HG03039 (cell line): ENCODE data around the gene FGD4.

Source experiments
- ATAC-seq: cut with Tn5 transposase; IDR thresholded peaks from one replicate; pipeline ENCODE4 v1.9.1; 2021; ENCODE audit warnings: mild to moderate bottlenecking, moderate library complexity; ENCODE audit not compliant: unreplicated experiment

Gene FGD4

GRCh38 chr12:32666018-32666417 lies 266.7 kb downstream of the FGD4 start:
- ATAC-seq = no peak

- ATAC-seq = no peak
Observed at GRCh38 chr12:32669584-32669983, 270.2 kb downstream of the FGD4 start.

- peak; percentile 49 for ATAC-seq
Observed at GRCh38 chr12:32671930-32672780, 272.8 kb downstream of the FGD4 start.

GRCh38 chr12:32679091-32679919 lies 279.9 kb downstream of the FGD4 start, which contains the start of gene DNM1L:
DNM1L (plus strand) TSS chr12:32679301; CDS start chr12:32679364, 63 bp downstream.
- peak; percentile 96 for ATAC-seq

GRCh38 chr12:32679920-32680237 lies 280.5 kb downstream of the FGD4 start:
- ATAC-seq = no peak

- no peak for ATAC-seq
Observed at GRCh38 chr12:32680787-32681186, 281.4 kb downstream of the FGD4 start.

- no peak for ATAC-seq
Observed at GRCh38 chr12:32681272-32681671, 281.9 kb downstream of the FGD4 start.

GRCh38 chr12:32686340-32686739 lies 287.0 kb downstream of the FGD4 start:
- no peak for ATAC-seq

- ATAC-seq = no peak
Observed at GRCh38 chr12:32688786-32689185, 289.4 kb downstream of the FGD4 start.

- no peak for ATAC-seq
Observed at GRCh38 chr12:32690927-32691326, 291.6 kb downstream of the FGD4 start.

- peak; percentile 59 for ATAC-seq
Observed at GRCh38 chr12:32692358-32692757, 293.0 kb downstream of the FGD4 start.

- ATAC-seq = no peak
Observed at GRCh38 chr12:32693036-32693435, 293.7 kb downstream of the FGD4 start.
